GM18873 (cell line): ENCODE data around the gene MYO6.

Experiments used
- ATAC-seq: cut with Tn5 transposase; IDR thresholded peaks from one replicate; pipeline ENCODE4 v1.9.1; 2021; ENCODE audit warnings: mild to moderate bottlenecking, moderate library complexity, moderate number of reproducible peaks; ENCODE audit not compliant: unreplicated experiment, low FRiP score

The MYO6 gene

GRCh38 chr6:75935473-75935793 is 186.4 kb downstream of the MYO6 start:
- ATAC-seq, result no peak

GRCh38 chr6:75936682-75937081 is 187.6 kb downstream of the MYO6 start:
- ATAC-seq, result no peak

- ATAC-seq, result no peak
Observed at GRCh38 chr6:75937846-75938245, 188.8 kb downstream of the MYO6 start.

- ATAC-seq, result no peak
Observed at GRCh38 chr6:75940564-75940963, 191.5 kb downstream of the MYO6 start.

GRCh38 chr6:75941509-75941908 is 192.5 kb downstream of the MYO6 start:
- no peak for ATAC-seq

GRCh38 chr6:75943381-75943780 is 194.3 kb downstream of the MYO6 start:
- ATAC-seq, result no peak

GRCh38 chr6:75946146-75946831 is 197.2 kb downstream of the MYO6 start:
- ATAC-seq, result peak; percentile 51

GRCh38 chr6:75947935-75948334 is 198.9 kb downstream of the MYO6 start:
- no peak for ATAC-seq

- no peak for ATAC-seq
Observed at GRCh38 chr6:75952128-75952527, 203.1 kb downstream of the MYO6 start.

- no peak for ATAC-seq
Observed at GRCh38 chr6:75963569-75963968, 214.5 kb downstream of the MYO6 start.

GRCh38 chr6:75968143-75968542 is 219.1 kb downstream of the MYO6 start:
- no peak for ATAC-seq
